GM20000 (cell line): ENCODE results near the gene IP6K3.

ENCODE experiments used
- DNase-seq: peaks from one replicate; pipeline ENCODE4 v3.0.0; 2012; ENCODE audit warnings: low spot score
- TF ChIP-seq, protein P1 (sequence below): IDR thresholded peaks from 2 replicates; pipeline ENCODE4 v1.5.1; 2012; ENCODE audit warnings: mild to moderate bottlenecking, control low read depth; ENCODE audit errors: extremely low read depth, missing control alignments

Gene IP6K3

DNA sequence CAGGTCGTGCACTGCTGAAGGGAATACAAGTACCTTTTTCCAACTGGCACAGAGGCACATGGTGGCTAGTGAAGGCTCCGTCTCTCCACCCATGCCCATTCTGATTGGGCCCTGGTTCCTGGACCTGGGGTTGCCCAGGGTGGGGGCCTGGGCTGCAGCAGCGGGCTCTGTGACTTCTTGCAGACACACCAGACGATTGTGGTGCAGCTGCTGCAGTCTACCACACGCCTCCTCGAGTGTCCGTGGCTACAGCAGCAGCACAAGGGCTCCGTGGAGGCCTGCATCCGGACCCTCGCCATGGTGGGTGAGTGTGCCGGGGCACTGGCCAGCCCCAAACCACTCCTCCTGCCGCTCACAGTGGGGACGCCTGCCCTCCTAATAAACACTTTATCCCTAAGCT lies 64.4 kb downstream of the IP6K3 start:
- no peak for DNase-seq
- TF ChIP-seq, protein P1, sequence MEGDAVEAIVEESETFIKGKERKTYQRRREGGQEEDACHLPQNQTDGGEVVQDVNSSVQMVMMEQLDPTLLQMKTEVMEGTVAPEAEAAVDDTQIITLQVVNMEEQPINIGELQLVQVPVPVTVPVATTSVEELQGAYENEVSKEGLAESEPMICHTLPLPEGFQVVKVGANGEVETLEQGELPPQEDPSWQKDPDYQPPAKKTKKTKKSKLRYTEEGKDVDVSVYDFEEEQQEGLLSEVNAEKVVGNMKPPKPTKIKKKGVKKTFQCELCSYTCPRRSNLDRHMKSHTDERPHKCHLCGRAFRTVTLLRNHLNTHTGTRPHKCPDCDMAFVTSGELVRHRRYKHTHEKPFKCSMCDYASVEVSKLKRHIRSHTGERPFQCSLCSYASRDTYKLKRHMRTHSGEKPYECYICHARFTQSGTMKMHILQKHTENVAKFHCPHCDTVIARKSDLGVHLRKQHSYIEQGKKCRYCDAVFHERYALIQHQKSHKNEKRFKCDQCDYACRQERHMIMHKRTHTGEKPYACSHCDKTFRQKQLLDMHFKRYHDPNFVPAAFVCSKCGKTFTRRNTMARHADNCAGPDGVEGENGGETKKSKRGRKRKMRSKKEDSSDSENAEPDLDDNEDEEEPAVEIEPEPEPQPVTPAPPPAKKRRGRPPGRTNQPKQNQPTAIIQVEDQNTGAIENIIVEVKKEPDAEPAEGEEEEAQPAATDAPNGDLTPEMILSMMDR, result no peak

DNA sequence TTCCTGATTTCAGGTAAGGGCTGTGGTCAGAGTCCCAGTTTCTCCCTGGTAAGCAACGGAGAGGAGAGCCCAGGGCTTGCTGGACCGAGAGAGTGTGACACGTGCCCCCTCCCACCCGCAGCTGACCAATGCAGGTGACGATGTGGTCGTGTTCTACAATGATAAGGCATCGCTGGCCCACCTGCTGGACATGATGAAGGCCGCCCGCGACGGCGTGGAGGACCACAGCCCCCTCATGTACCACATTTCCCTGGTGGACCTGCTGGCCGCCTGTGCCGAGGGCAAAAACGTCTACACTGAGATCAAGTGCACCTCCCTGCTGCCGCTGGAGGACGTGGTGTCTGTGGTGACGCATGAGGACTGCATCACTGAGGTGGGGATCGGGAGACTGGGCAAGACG lies 66.9 kb downstream of the IP6K3 start:
- TF ChIP-seq, protein P1, result no peak
- DNase-seq, result no peak

DNA sequence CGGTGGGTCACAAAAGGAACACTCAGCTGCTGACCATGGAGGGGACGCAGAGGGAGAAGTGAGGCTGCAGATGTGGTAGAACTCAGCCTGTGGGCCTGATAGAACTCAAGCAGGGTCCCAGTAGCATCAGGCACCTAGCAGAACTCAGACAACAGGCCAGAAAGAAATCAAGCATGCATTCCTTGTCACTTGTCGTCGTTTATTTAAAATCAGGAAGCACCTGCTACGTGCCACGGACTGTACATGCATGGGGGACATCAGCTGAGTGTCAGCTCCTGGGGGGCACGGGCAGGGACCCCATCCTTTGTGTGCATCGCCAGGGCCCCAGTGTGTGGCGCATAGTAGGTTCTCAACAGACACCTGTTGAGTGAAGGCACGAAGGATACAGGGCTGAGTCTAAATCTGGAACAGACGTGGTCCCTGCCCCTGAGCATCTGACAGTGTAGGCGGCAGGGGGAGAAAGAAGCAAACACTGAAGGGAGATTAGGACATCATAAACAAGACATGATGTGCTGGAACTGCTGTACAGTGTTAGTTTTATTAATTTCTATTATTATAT lies 67.7 kb downstream of the IP6K3 start:
- TF ChIP-seq, protein P1, result no peak
- no peak for DNase-seq

DNA sequence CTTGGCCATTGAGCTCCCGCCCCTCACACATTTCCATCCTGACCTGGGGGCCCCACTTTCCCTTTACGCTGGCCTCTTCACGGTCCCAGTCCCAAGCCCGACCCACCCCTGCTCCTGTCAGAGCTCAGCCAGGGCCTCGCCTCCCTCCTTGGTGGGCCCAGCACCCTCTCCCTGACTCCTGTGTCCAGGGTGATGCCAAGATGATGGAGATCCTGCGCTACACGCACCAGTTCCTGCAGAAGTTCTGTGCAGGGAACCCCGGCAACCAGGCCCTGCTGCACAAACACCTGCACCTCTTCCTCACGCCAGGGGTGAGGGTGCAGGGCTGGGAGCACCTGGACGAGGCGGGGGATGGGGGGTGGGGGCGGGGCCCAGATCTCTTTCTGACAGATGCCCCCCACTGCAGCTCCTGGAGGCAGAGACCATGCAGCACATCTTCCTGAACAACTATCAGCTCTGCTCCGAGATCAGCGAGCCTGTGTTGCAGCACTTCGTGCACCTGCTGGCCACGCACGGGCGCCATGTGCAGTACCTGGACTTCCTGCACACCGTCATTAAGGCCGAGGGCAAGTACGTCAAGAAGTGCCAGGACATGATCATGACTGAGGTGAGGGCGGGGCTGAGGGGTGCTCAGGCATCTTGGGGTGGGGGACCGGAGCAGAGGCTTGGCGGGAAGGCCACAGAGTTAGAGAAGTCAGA lies 68.3 kb downstream of the IP6K3 start:
- TF ChIP-seq, protein P1, result no peak
- DNase-seq, result no peak

DNA sequence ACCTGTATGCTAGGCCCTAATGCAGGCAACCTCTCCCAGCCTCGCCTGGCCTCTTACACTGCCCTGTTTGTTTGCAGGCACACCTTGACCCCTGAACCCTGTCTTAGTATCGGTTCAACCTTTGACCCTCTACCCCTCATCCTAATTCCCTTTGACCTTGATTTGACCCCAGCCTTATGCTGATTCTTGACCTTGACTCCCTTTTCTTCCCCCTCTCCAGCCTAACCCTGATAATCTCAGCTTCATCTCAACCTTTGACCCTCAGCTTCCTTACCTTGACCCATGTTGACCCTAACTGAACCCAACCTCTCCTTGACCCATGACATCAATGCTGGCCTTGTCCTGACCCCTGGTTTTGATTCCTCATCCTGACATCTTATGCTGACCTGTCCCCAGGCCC lies 69.0 kb downstream of the IP6K3 start:
- no peak for DNase-seq
- TF ChIP-seq, protein P1, result no peak

DNA sequence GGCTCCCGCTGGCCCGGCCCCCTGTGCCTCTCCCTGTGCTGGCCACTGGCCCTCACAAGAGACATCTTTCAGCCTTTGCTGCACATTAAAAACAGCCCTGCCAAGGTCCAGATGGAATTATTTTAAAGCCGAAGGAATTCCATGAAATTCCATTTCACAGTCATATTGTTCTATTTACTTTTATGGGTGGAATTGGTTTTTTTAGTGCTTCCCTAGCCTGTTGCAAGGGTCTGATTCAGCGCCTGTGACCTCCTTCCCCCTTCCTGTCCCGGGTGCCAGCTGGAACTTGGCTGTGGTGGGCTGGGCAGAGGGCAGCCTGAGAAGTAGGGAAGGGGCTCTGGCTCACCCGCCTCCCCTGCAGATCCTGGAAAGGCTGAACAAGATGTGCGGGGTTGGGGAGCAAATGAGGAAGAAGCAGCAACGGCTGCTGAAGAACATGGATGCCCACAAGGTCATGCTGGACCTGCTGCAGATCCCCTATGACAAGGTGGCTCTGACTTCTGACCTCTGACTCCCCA lies 69.5 kb downstream of the IP6K3 start:
- DNase-seq, result no peak
- TF ChIP-seq, protein P1, result no peak

DNA sequence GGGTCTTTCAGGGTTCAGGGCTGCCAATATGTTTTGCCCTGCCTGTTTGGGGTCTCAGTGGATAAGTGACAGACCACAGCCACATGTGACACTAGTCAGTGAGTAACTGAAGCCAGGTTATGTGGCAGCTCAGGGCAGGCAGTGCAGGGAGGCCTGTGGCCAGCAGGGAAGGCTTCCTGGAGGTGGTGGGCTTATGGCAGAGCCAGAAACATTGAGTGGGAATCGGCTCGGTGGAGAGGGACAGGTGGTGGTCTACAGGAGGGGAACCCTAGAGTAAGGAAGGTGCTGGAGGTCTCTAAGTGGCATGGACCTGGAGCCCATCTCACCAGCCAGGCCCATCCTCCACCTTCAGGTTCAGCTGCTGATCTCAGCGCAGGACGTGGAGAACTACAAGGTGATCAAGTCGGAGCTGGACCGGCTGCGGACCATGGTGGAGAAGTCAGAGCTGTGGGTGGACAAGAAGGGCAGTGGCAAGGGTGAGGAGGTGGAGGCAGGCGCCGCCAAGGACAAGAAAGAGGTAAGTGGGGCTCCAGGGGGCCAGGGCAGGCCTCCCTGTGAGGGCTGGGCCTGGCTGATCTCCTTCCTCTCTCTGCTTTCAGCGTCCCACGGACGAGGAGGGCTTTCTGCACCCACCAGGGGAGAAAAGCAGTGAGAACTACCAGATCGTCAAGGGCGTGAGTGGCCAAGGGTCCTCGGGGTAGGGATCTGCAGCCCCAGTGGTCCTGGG lies 70.1 kb downstream of the IP6K3 start:
- TF ChIP-seq, protein P1, result no peak
- DNase-seq, result no peak
